Aorta (tissue), 5 donors: ENCODE measurements around the gene PMAIP1. TPM values are rescaled to one million over a fixed set of nuclear protein-coding genes. Genes with fewer than 3 reads are reported as not detected.
"Not testable (repeated sequence)": the region's sequence is repeated elsewhere in the genome, so short reads cannot be mapped to it uniquely, and the experiment has no call there.

Experiments
- ATAC-seq: fragments of 200-7000 bp; cut with Tn5 transposase; one replicate; pipeline ENCODE4 v1.9.1; 2022; ENCODE audit warnings: moderate library complexity; ENCODE audit not compliant: low FRiP score
- DNase-seq, 2 donors: peaks; one replicate each; pipeline ENCODE4 v3.0.0-alpha.2; 2020
- H3K27ac ChIP-seq, 2 donors: one replicate each; pipeline ENCODE4 v1.5.1; 2013; ENCODE audit warnings: low read length in 2 of 2, mild to moderate bottlenecking in 2 of 2, moderate library complexity in 2 of 2, control low read depth in 1 of 2, inconsistent platforms in 1 of 2, low read depth in 1 of 2
- H3K27me3 ChIP-seq, 2 donors: one replicate each; pipeline ENCODE4 v1.6.1; 2013; ENCODE audit warnings: control low read depth in 1 of 2, low read length in 1 of 2, mild to moderate bottlenecking in 1 of 2, moderate library complexity in 1 of 2; ENCODE audit not compliant: insufficient read depth in 2 of 2, control insufficient read depth in 1 of 2
- H3K36me3 ChIP-seq, 2 donors: one replicate each; pipeline ENCODE4 v1.6.1; 2013; ENCODE audit warnings: control low read depth in 1 of 2, low read length in 1 of 2, mild to moderate bottlenecking in 1 of 2; ENCODE audit not compliant: insufficient read depth in 2 of 2, control insufficient read depth in 1 of 2
- H3K4me1 ChIP-seq, 2 donors: one replicate each; pipeline ENCODE4 v1.6.1; 2013; ENCODE audit warnings: low read length in 2 of 2, control low read depth in 1 of 2, mild to moderate bottlenecking in 1 of 2, moderate library complexity in 1 of 2; ENCODE audit not compliant: insufficient read depth in 2 of 2, control insufficient read depth in 1 of 2
- H3K4me3 ChIP-seq, 2 donors: one replicate each; pipeline ENCODE4 v1.5.1; 2013; ENCODE audit warnings: low read length in 2 of 2, control low read depth in 1 of 2, mild to moderate bottlenecking in 1 of 2
- H3K9me3 ChIP-seq: one replicate; pipeline ENCODE4 v1.6.1; 2013; ENCODE audit warnings: mild to moderate bottlenecking, low read length; ENCODE audit not compliant: control insufficient read depth
- WGBS, 2 donors: extraction: QIAGEN DNeasy Blood & Tissue Kit; methylation state at CpG; one replicate each; pipeline ENCODE4 v1.1.7; 2013; 5-methylcytosine and 5-hydroxymethylcytosine counted together
- intact Hi-C, 2 donors: fragments of 100-400 bp; cut with DNase I; formaldehyde crosslinking; loops; one replicate each; pipeline versions ENCODE4 v1.14.2 to v1.15.0; 2022
- polyA plus RNA-seq, 2 donors: library from polyadenylated mRNA; stranded (reverse); fragments of 200-250 nt; gene quantifications; one replicate each; pipeline ENCODE4 v1.2.3, GENCODE V29; 2013
- total RNA-seq, 2 donors: library from RNA; stranded (reverse); fragmentation: NEBNext Ultra II Directional; extraction: Animal tissue kit (Norgen Biotek cat#: 25700); gene quantifications; one replicate each; pipeline ENCODE4 v1.2.1, GENCODE V29; 2021
- donor health status: healthy with polysubstance abuse.
- donor health status: Bipolar disorder and iron deficiency.
- donor health status: DM: no; HTN: no; CAD: no.
- donor health status: DM: no; HTN: no; CAD: no.
- donor health status: DM: yes; HTN: yes; CAD: no.

The PMAIP1 gene
- total and polyA plus RNA-seq, 4 donors = 0.20 to 1.3 (median 0.62) TPM

DNA sequence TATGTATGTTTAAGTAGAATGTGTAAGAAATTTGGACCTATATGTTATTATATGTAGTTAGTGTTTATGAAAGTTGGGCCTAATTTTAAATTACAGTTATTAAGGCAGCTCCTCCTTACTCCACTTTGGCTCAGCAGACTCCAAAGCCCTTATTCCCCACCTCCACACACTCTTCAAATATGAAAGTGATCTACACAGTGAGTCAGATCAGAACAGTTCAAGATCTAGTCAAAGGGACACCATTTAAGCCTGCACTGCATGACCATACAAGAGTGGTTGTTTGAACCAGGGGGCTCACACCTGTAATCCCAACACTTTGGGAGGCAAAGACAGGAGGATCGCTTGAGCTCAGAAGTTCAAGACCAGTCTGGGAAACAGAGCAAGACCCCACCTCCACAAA is 21.2 kb upstream of the PMAIP1 start:
- no peak overlapping the region for H3K27ac ChIP-seq
- H3K36me3 ChIP-seq = no peaks in the 10 kb centered on the region
- no peaks in the 10 kb centered on the region for H3K9me3 ChIP-seq
- DNase-seq = no peak
- no peak for ATAC-seq
- 91 to 92% methylated on average over 1 of the region's 1 CpG for WGBS, 2 donors
- H3K4me3 ChIP-seq = no peak overlapping the region
- H3K27me3 ChIP-seq = no peaks in the 10 kb centered on the region
- intact Hi-C loops = no loop called here
- H3K4me1 ChIP-seq = peaks cover 0 to 2% of the 10 kb centered on the region in 2 donors

DNA sequence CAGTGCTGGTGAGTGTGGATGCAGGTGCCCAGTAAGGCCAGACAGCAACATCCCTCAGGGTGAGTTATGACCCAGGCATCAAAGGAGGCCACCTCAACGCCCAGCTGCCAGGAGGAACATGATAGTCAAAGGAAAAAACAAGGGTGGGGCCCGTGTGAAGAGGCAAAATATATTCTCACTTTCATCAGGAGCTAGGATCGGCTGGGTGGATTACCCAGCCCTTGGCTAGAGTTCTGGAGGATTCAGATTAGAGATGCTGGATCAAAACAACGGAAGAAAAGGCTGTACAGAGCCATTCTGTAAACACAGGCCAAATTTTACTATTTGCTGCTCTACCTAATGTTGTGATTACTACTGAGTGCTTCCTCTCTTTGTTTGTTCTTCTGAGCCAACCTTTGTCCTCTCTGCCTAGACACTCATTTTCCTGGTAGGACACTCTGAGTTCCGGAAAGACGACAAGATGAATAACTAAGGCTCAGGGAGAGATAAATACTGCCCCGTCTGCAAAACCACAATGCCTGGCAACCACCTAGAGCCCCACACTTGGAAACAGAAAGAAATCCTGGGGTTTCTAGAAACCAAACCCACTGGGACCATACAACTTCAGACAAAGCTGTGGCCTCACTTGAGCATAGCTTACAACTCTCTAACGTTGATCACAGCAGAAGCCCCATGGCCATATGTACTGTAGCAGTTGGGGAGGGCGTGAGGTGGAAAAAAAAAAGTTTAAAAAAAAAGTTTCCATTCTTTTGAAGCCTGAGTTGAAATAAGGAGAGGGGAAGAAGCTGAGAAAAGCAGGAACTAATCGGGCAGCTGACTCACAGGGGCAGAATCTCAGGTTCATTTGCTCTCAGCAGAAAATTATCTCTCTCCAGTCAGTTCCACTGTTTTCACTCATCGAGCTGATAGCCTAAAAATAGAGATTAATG is 17.8 kb upstream of the PMAIP1 start:
- H3K4me3 ChIP-seq = no peak overlapping the region
- H3K36me3 ChIP-seq = no peaks in the 10 kb centered on the region
- WGBS, 2 donors = 47% methylated on average over 11 of the region's 11 CpGs
- H3K27ac ChIP-seq = no peak overlapping the region
- peak; percentile 29 for ATAC-seq
- H3K27me3 ChIP-seq = no peaks in the 10 kb centered on the region
- intact Hi-C loops = no loop called here
- DNase-seq = no peak
- no peaks in the 10 kb centered on the region for H3K9me3 ChIP-seq
- H3K4me1 ChIP-seq = peaks cover 0 to 2% of the 10 kb centered on the region in 2 donors

DNA sequence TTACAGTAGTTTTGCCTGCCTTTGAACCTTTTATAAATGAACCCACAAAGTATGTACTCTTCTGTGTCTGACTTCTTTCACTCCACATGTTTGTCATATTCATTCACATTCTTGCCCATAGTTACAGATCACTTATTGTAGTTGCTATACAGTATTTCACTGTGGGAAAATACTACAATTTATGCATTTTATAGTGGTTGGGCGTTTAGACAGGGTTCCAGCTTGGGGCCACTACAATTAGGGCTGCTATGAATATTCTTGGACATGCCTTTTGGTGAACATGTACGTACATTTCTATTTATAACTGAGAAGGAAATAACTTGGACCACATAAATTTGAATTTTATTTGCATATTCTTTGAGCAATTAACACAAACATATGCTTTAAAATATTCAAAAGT is 15.4 kb upstream of the PMAIP1 start:
- Histone ChIP-seq H3K27me3 (peaks cover 0 to 4% of the 10 kb centered on the region in 2 donors), H3K9me3 (no peaks in the 10 kb centered on the region), H3K4me3 (no peak overlapping the region), H3K4me1 (peaks cover 0 to 2% of the 10 kb centered on the region in 2 donors), H3K27ac (no peak overlapping the region), H3K36me3 (no peaks in the 10 kb centered on the region)
- 26 to 32% methylated on average over 2 of the region's 2 CpGs for WGBS, 2 donors
- intact Hi-C loops = no loop called here
- DNase-seq (no peak), ATAC-seq (no peak)

DNA sequence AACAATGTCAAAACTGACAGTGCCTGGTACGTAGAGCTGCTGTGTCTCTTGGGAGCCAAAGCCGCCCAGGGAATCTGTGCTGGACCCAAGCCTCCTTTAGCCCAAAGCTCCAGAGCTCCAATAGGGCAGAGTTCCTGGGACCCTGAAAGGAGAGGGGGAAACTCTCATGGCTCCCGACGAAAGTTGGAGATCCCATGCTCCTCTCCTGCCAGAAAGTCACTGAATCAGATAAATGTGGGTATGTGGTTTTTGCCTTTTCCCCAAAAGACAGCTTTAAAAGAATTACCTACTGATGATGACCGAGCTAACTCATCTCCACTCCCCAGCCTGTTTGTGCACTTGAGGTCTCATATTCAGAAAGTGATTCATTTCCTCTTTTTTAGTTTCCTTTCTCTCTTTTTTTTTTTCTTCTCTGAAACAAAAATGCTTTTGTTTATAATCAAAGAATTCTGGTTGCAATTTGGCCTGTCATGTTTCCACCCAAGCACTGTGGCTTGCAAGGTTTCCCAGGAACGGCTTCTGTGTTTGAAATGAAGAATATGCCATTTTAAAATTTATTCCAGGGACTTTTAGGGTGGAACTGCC is 14.1 kb upstream of the PMAIP1 start:
- Histone ChIP-seq H3K27me3 (peaks cover 0 to 4% of the 10 kb centered on the region in 2 donors), H3K4me1 (peaks cover 0 to 2% of the 10 kb centered on the region in 2 donors), H3K36me3 (no peaks in the 10 kb centered on the region), H3K27ac (no peak overlapping the region), H3K9me3 (no peaks in the 10 kb centered on the region), H3K4me3 (no peak overlapping the region)
- no peak for DNase-seq
- intact Hi-C loops = no loop called here
- WGBS, 2 donors = 61 to 65% methylated on average over 6 of the region's 6 CpGs
- no peak for ATAC-seq

DNA sequence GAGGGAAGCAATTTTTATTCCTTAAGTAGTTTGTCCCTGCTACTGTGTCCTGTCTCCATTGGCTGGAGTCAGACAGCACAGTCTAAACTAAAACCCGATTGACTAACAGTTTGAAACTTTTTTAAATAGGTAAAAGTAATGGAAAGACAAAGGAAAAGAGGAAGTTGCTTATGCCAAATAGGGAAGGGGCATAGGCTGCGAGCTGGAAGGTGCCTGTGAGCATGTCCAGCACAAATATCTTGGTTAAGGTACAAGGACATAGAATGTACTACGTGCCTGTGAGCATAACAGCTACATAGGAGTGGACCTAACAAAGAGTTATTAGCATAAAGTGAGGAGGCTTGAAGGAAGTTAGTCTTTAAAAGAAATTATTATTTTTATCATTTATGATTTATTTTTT is 13.4 kb upstream of the PMAIP1 start:
- ATAC-seq, H3K9me3 ChIP-seq, DNase-seq, intact Hi-C loops, H3K36me3 ChIP-seq, H3K27ac ChIP-seq, H3K4me1 ChIP-seq, H3K27me3 ChIP-seq, H3K4me3 ChIP-seq: not testable (repeated sequence)
- WGBS, 2 donors = 82 to 85% methylated on average over 3 of the region's 3 CpGs

DNA sequence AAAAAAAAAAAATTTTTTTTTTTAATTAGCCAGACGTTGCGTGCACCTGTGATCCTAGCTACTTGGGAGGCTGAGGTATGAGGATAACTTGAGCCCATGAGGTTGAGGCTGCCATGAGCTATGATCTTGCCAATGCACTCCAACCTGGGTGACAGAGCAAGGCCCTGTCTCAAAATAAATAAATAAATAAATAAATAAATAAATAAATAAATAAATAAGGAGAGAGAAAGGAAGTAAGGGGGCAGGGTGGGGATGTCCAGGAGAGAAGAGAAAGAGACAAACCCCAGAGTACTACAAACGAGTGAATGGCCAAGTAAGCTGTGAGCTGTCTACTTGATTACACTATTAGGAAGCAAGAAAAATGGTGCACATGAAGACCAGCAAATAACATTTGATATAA is 7.7 kb upstream of the PMAIP1 start:
- peaks cover 0 to 4% of the 10 kb centered on the region in 2 donors for H3K27me3 ChIP-seq
- 85 to 92% methylated on average over 3 of the region's 3 CpGs for WGBS, 2 donors
- intact Hi-C loops = no loop called here
- no peak for DNase-seq
- no peaks in the 10 kb centered on the region for H3K36me3 ChIP-seq
- no peak overlapping the region for H3K4me3 ChIP-seq
- H3K4me1 ChIP-seq = no peaks in the 10 kb centered on the region
- no peaks in the 10 kb centered on the region for H3K9me3 ChIP-seq
- ATAC-seq = no peak
- no peak overlapping the region for H3K27ac ChIP-seq

DNA sequence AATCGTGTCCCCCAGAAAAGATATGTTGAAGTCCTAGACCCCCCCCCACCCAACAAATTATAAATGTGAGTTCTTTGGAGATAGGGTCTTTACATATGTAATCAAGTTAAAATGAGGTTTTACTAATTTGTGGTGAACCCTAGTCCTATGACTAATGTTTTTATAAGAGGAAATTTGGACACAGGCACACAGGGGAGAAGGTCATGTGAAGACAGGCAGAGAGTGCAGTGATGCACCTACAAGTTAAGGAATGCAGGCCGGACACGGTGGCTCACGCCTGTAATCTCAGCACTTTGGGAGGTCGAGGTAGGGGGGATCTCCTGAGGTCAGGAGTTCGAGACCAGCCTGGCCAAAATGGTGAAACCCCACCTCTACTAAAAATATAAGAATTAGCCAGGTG is 5.8 kb upstream of the PMAIP1 start:
- Histone ChIP-seq H3K9me3 (no peaks in the 10 kb centered on the region), H3K36me3 (no peaks in the 10 kb centered on the region), H3K4me3 (no peak overlapping the region), H3K27ac (no peak overlapping the region), H3K27me3 (no peaks in the 10 kb centered on the region), H3K4me1 (no peaks in the 10 kb centered on the region)
- ATAC-seq = no peak
- 84 to 87% methylated on average over 6 of the region's 6 CpGs for WGBS, 2 donors
- intact Hi-C loops = no loop called here
- DNase-seq = no peak

DNA sequence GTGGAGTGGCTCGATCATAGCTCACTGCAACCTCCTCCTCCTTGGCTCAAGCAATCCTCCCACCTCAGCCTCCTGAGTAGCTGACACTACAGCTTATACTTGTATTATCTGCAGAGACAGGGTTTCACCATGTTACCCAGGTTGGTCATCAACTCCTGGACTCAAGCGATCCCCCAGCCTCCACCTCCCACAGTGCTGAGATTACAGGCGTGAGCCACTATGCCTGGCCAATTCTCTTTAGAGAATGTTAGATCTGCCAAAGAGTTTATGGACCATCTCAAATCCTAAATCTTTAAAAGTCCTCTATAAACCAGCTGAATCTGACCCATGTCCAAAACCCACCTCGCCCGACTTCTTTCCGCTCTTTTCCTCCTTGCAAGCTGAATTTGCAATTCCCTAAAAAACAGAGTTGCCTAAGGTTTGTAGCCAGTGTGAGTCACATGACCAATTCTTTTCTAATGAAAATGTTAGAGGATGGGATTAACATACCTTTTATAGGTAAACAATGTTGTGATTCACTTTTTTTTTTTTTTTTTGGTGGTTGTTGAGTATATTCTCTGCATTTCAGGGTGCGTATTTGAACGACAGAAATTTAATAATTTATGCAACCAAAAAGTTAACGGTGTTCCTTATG is 2.4 kb upstream of the PMAIP1 start:
- 31 to 36% methylated on average over 9 of the region's 9 CpGs for WGBS, 2 donors
- Histone ChIP-seq H3K4me1 (no peaks in the 10 kb centered on the region), H3K27ac (no peak overlapping the region), H3K9me3 (no peaks in the 10 kb centered on the region), H3K4me3 (no peak overlapping the region), H3K27me3 (peaks cover 0 to 2% of the 10 kb centered on the region in 2 donors), H3K36me3 (no peaks in the 10 kb centered on the region)
- intact Hi-C loops = no loop called here
- DNase-seq = no peak
- ATAC-seq = no peak
